BLaER1 (cell line): ENCODE results near the gene RNF220.

Source experiments
- H3K27ac ChIP-seq: shearing (Covaris generic); formaldehyde crosslinking; 2 replicates; pipeline ENCODE4 v1.8.1; 2022
- H3K27me3 ChIP-seq: shearing (Covaris generic); formaldehyde crosslinking; 2 replicates; pipeline ENCODE4 v1.8.1; 2022
- H3K36me3 ChIP-seq: shearing (Covaris generic); formaldehyde crosslinking; 2 replicates; pipeline ENCODE4 v1.8.1; 2022
- H3K4me1 ChIP-seq: shearing (Covaris generic); formaldehyde crosslinking; 2 replicates; pipeline ENCODE4 v1.8.1; 2022
- H3K4me2 ChIP-seq: shearing (Covaris generic); formaldehyde crosslinking; 2 replicates; pipeline ENCODE4 v1.8.1; 2022
- H3K4me3 ChIP-seq: shearing (Covaris generic); formaldehyde crosslinking; 2 replicates; pipeline ENCODE4 v1.8.1; 2022
- H3K9ac ChIP-seq: shearing (Covaris generic); formaldehyde crosslinking; 2 replicates; pipeline ENCODE4 v1.8.1; 2022
- H3K9me3 ChIP-seq: shearing (Covaris generic); formaldehyde crosslinking; 2 replicates; pipeline ENCODE4 v1.8.1; 2022
- H4K20me1 ChIP-seq: shearing (Covaris generic); formaldehyde crosslinking; 2 replicates; pipeline ENCODE4 v1.8.1; 2022
- Cebpa-rat ChIP-seq: shearing (Covaris generic); IDR thresholded peaks from 2 replicates; pipeline ENCODE4 v1.8.1; 2022

RNF220 gene

DNA sequence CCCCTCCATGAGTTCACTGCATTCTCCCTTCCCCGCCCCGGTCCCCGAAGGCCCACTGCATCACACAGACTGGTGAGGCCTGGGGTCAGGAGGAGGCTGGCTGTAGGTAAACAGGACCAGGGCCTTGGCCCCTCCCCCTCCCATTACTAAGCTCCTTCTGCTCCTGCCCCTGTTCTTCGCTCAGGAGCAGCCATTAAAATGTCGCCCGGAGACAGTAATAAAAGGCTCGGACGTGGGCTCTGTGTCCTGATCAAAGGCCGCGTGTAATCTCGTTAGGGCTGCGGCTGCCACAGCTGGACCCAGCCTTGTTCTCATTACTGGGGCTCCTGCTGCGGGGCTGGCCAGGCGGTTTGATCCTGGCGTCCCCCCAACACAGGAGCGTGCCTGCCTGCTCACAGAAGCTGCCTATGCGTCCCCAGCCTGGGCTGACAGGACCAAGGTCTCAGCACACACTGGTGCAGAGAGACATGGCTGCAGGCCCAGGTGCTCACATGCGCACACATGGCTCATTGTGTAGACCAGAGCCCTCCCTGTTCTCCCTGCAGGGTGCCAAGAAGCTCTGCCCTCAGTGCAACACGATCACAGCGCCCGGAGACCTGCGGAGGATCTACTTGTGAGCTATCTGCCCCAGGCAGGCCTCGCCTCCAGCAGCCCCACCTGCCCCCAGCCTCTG, 245.2 kb downstream of the RNF220 start:
- no peaks in the 10 kb centered on the region for H3K27me3 ChIP-seq
- no peak overlapping the region for H3K4me3 ChIP-seq
- no peak overlapping the region for H3K9ac ChIP-seq
- no peak for TF ChIP-seq Cebpa-rat
- no peak overlapping the region for H3K4me2 ChIP-seq
- H4K20me1 ChIP-seq = peaks cover 57% of the 10 kb centered on the region
- no peaks in the 10 kb centered on the region for H3K4me1 ChIP-seq
- H3K9me3 ChIP-seq = no peaks in the 10 kb centered on the region
- H3K27ac ChIP-seq = no peak overlapping the region
- H3K36me3 ChIP-seq = peaks cover 90% of the 10 kb centered on the region

DNA sequence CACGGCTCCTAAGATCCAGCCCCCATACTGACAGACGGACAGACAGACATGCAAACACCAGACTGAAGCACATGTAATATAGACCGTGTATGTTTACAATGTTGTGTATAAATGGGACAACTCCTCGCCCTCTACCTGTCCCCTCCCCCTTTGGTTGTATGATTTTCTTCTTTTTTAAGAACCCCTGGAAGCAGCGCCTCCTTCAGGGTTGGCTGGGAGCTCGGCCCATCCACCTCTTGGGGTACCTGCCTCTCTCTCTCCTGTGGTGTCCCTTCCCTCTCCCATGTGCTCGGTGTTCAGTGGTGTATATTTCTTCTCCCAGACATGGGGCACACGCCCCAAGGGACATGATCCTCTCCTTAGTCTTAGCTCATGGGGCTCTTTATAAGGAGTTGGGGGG, 246.0 kb downstream of the RNF220 start:
- Histone ChIP-seq H3K9me3 (no peaks in the 10 kb centered on the region), H3K27ac (no peak overlapping the region), H3K4me1 (no peaks in the 10 kb centered on the region), H3K36me3 (peaks cover 84% of the 10 kb centered on the region), H4K20me1 (peaks cover 49% of the 10 kb centered on the region), H3K4me2 (no peak overlapping the region), H3K27me3 (no peaks in the 10 kb centered on the region), H3K9ac (no peak overlapping the region), H3K4me3 (no peak overlapping the region)
- no peak for TF ChIP-seq Cebpa-rat

DNA sequence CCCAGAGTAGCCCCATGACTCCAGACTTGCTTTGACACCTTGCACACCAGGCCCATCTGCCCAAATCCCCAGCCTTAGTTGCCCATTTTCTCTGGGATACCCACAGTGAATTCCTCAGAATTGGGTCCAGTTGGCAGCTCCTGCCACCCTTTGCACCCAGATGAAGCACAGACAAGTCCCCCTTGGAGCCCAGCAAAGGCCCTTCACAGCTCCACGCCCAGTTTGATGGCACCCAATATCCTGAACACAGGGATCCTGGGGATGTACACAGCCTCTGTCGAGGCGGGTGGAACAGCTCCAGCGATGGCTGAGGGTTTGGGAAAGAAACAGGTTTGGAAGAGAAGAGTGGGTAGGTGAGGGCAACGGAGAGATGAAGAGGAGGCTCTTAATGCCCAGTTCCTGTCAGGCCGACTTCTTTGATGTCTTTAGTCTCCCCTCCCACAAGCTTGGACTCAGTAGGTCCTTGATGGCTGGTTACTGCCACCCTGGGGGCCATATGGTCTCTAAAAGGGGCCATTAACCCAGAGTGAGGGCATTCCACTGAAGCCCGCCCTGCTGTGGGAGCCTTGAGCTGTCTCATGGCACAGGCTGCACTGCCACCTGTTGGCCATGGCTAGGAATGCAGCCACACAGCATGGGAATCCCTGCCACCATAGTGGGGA, 247.5 kb downstream of the RNF220 start:
- no peak overlapping the region for H3K27ac ChIP-seq
- H3K4me1 ChIP-seq = no peaks in the 10 kb centered on the region
- no peaks in the 10 kb centered on the region for H3K9me3 ChIP-seq
- H3K4me2 ChIP-seq = no peak overlapping the region
- H3K4me3 ChIP-seq = no peak overlapping the region
- H4K20me1 ChIP-seq = peaks cover 37% of the 10 kb centered on the region
- TF ChIP-seq Cebpa-rat = no peak
- H3K9ac ChIP-seq = no peak overlapping the region
- peaks cover 69% of the 10 kb centered on the region for H3K36me3 ChIP-seq
- H3K27me3 ChIP-seq = no peaks in the 10 kb centered on the region

DNA sequence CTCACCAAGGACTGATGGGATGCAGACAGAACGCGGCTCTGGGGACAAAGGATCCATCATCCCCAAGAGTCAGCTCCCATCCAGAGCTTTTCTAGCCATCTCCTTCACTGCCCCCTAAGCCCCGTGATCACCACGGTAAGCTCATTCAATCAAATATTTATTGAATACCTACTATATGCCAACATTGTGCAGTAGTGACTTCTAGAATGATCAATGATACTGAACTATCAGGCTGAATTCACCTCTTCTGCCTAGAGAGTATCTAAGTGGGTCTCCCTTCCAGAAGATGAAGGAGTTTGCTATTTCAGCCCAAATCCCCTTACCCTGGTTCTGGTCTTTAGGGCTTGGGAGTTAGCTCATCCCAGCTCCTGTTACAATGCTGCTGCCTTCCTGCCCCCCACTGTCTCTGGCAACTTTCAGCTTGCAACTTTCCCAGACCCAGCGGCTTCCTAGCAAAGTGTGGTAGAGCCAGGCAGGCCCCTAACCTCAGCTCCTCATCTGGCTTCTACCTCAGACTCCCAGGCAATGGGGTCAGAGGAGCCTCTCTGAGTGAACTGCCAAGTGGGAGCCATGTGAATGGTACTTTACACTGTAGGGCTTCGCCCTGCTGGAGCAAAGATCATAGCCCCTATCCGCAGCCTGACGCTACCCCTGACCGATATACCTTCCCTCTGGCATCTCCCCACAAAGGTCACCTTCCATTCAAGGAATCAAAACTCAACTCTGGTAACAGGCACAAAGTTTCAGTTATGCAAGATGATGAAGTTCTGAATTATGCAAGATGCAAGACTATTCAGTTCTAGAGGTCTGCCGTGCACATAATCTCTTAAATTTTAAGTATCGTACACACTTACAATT, 248.3 kb downstream of the RNF220 start:
- no peak for TF ChIP-seq Cebpa-rat
- Histone ChIP-seq H3K4me3 (no peak overlapping the region), H3K4me1 (no peaks in the 10 kb centered on the region), H3K36me3 (peaks cover 61% of the 10 kb centered on the region), H4K20me1 (peaks cover 30% of the 10 kb centered on the region), H3K27me3 (no peaks in the 10 kb centered on the region), H3K27ac (no peak overlapping the region), H3K9me3 (no peaks in the 10 kb centered on the region), H3K9ac (no peak overlapping the region), H3K4me2 (no peak overlapping the region)

DNA sequence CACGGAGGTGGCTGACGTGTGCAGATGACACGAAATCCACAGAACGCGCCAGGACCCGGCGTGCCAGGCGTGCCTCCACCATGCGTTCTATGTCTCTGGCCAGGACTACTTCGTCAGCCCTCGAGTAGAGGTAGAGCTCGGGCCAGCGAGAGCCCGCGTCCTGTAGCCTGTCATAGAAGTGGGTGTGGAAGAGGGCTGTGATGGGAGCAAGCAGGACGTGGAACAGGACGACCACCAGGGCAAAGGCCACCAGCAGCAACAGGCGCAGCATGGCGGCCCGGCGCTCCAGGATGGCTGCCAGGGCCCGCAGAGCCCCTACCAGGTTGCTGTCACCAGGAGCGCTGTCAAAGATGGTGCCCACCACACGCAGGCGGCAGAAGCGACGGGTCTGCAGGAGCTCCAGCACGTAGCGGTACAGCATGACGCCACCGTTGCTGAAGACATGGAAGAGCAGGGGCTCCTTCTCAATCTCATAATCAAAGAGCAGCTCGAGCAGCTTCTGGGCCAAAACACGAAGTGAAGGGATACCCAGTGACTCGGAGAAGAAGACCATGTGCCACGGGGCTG, 249.6 kb downstream of the RNF220 start:
- no peak for TF ChIP-seq Cebpa-rat
- Histone ChIP-seq H3K36me3 (peaks cover 47% of the 10 kb centered on the region), H3K27me3 (no peaks in the 10 kb centered on the region), H4K20me1 (peaks cover 16% of the 10 kb centered on the region), H3K4me2 (no peak overlapping the region), H3K27ac (no peak overlapping the region), H3K9ac (no peak overlapping the region), H3K9me3 (no peaks in the 10 kb centered on the region), H3K4me1 (no peaks in the 10 kb centered on the region), H3K4me3 (no peak overlapping the region)

DNA sequence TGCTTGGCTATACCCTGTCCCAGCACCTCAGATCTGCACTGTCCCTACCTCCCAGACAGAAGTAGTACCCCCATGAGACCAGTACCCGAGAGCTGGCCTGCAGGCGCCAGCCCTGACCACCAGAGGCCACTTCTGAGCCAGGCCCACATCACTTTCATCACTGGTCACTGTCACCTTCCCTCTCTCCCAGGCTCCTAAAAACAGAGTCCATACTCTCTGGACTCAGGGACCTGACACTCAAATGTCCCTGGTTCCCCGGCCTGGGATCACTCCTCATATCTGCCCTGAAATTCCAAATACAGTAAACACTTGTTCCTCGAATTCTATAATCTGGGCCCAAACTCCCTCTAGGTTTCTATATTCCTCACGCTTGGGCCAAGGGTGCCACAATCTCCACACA, 250.6 kb downstream of the RNF220 start:
- Histone ChIP-seq H3K4me1 (no peaks in the 10 kb centered on the region), H3K9ac (no peak overlapping the region), H3K4me2 (no peak overlapping the region), H3K36me3 (peaks cover 38% of the 10 kb centered on the region), H3K27ac (no peak overlapping the region), H3K4me3 (no peak overlapping the region), H3K27me3 (no peaks in the 10 kb centered on the region), H3K9me3 (no peaks in the 10 kb centered on the region), H4K20me1 (peaks cover 16% of the 10 kb centered on the region)
- TF ChIP-seq Cebpa-rat = no peak

DNA sequence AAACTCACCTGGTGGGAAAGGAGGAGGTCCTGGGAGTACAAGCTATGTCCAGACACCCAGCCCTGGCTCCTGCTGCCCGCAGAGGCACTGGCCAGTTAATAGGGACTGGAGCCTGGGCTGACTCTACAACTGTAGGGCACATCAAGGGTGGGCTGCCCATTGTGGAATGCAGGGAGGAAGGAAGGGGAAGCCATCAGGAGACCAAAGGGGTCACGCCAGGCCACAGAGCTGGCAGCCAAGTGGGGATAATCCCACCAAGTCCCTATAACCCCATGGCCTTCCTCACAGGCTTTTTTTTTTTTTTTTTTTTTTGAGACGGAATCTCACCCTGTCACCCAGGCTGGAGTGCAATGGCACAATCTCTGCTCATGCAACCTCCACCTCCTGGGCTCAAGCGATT, 254.5 kb downstream of the RNF220 start:
- H3K4me2 ChIP-seq = no peak overlapping the region
- H3K4me3 ChIP-seq = no peak overlapping the region
- no peak overlapping the region for H3K9ac ChIP-seq
- no peaks in the 10 kb centered on the region for H3K27me3 ChIP-seq
- no peak for TF ChIP-seq Cebpa-rat
- no peaks in the 10 kb centered on the region for H4K20me1 ChIP-seq
- no peaks in the 10 kb centered on the region for H3K9me3 ChIP-seq
- H3K36me3 ChIP-seq = peaks cover 8% of the 10 kb centered on the region; the same call in 1 of the 2 replicates
- no peaks in the 10 kb centered on the region for H3K4me1 ChIP-seq
- no peak overlapping the region for H3K27ac ChIP-seq

DNA sequence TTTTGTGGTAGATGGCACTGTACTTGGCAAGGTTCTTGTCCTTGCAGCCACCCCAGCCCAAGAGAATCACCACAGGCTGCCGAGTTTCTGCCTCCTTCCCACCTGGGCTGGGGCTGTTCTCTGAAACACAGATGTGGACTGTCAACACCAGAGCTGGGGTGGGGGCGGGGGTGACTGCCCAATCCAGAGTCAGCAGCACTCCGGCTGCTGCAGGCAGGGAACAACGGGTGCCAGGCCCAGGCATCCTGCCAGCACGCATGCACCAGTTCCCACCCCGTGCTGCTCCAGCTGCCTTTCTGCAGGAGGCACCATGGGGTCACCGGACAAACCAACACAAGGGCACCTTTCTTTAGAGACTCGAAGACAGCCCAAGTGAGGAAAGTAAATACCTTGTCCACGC, 255.1 kb downstream of the RNF220 start:
- TF ChIP-seq Cebpa-rat = no peak
- no peaks in the 10 kb centered on the region for H3K27me3 ChIP-seq
- no peaks in the 10 kb centered on the region for H3K9me3 ChIP-seq
- H3K4me2 ChIP-seq = no peak overlapping the region
- no peaks in the 10 kb centered on the region for H4K20me1 ChIP-seq
- H3K36me3 ChIP-seq = peaks cover 2% of the 10 kb centered on the region; the same call in 1 of the 2 replicates
- H3K4me1 ChIP-seq = no peaks in the 10 kb centered on the region
- no peak overlapping the region for H3K27ac ChIP-seq
- no peak overlapping the region for H3K4me3 ChIP-seq
- no peak overlapping the region for H3K9ac ChIP-seq

DNA sequence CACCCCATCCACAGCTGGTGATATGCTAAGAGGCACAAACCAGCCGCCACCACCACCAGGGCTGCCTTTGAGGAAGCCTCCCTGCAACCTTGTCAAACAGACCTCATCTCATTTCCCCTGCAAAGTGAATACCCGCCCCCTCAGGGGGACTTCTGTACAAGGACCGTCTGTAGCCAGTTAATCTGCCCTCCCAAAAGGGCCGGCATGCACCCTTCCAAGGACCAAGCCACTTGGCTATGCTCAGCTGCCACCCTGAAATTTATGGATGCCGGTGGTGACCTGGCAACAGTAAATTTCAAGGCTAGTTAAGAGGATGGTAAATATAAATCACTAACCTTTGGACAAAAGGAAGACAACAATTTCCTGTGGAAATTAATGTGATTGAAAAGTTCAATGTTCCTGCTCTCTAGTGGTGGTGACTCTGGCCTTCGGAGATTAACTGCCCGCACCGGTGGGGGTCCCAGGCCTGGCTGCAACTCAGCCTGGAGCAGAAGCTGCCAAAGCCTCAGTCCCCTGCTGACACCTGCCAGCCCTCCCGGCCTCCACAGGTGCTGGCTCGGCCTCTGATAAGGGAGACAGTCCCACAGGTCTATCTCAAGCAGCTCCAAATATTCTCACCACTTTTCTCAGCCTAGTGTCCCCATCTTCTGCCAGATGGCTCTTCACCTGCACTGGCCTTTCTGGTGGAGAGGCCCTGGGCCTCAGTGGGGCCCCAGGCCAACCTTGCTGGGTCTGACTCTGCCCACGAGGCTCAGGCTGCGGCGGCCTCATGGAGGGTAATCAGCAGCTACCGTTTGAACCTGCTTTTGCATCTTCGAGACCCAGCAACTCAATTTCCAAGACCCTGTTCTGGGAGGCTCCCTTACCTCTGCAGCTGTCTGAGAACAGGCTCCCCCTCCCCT, 257.0 kb downstream of the RNF220 start:
- Histone ChIP-seq H3K4me1 (no peaks in the 10 kb centered on the region), H4K20me1 (no peaks in the 10 kb centered on the region), H3K36me3 (no peaks in the 10 kb centered on the region), H3K9ac (no peak overlapping the region), H3K27me3 (no peaks in the 10 kb centered on the region), H3K27ac (no peak overlapping the region), H3K9me3 (no peaks in the 10 kb centered on the region), H3K4me2 (no peak overlapping the region), H3K4me3 (no peak overlapping the region)
- no peak for TF ChIP-seq Cebpa-rat
